Spleen (tissue), 11 donors: ENCODE results near the gene FASTKD1. TPM values are rescaled to one million over a fixed set of nuclear protein-coding genes. Genes with fewer than 3 reads are reported as not detected.
"Not testable (repeated sequence)": the region's sequence is repeated elsewhere in the genome, so short reads cannot be mapped to it uniquely, and the experiment has no call there.

Experiments
- DNase-seq: peaks from one replicate; pipeline ENCODE4 v3.0.0-alpha.2; 2020
- H3K27ac ChIP-seq, 8 donors: fragments of 200-600 bp; sonication (generic) in 7 of 8; 1 replicate in 4 of 8; 2 replicates in 4 of 8; pipeline versions ENCODE4 v1.5.0 to v1.8.0; 2016 to 2021; ENCODE audit warnings: inconsistent platforms in 4 of 8, mild to moderate bottlenecking in 4 of 8, moderate library complexity in 1 of 8
- H3K27me3 ChIP-seq, 7 donors: fragments of 200-600 bp; sonication (generic) in 6 of 7; replicated peaks in 1 of 7; 1 replicate in 4 of 7; 2 replicates in 3 of 7; pipeline versions ENCODE4 v1.5.0 to v1.8.0; 2016 to 2021; ENCODE audit warnings: inconsistent platforms in 3 of 7, mild to moderate bottlenecking in 1 of 7
- H3K36me3 ChIP-seq, 6 donors: fragments of 200-600 bp; sonication (generic) in 5 of 6; 1 replicate in 4 of 6; 2 replicates in 2 of 6; pipeline versions ENCODE4 v1.5.0 to v1.8.0; 2016 to 2021; ENCODE audit warnings: inconsistent platforms in 2 of 6
- H3K4me1 ChIP-seq, 6 donors: fragments of 200-600 bp; sonication (generic) in 5 of 6; 1 replicate in 3 of 6; 2 replicates in 3 of 6; pipeline versions ENCODE4 v1.5.0 to v1.8.0; 2016 to 2021; ENCODE audit warnings: inconsistent platforms in 3 of 6
- H3K4me3 ChIP-seq, 8 donors: fragments of 200-600 bp; sonication (generic) in 7 of 8; 1 replicate in 4 of 8; 2 replicates in 4 of 8; pipeline versions ENCODE4 v1.5.0 to v1.8.0; 2016 to 2021; ENCODE audit warnings: inconsistent platforms in 4 of 8, mild to moderate bottlenecking in 4 of 8, moderate library complexity in 2 of 8
- H3K9me3 ChIP-seq, 8 donors: fragments of 200-600 bp; sonication (generic) in 7 of 8; 1 replicate in 4 of 8; 2 replicates in 4 of 8; pipeline versions ENCODE4 v1.5.0 to v1.8.0; 2016 to 2021; ENCODE audit warnings: inconsistent platforms in 4 of 8
- POLR2A ChIP-seq, 3 donors: fragments of 450-650 bp; IDR thresholded peaks; one replicate each; pipeline ENCODE4 v1.5.1; 2017; ENCODE audit warnings: antibody characterized with exemption in 3 of 3, mild to moderate bottlenecking in 1 of 3
- POLR2AphosphoS5 ChIP-seq, 3 donors: sonication (generic); formaldehyde crosslinking; IDR thresholded peaks; one replicate each; pipeline ENCODE4 v1.5.1; 2017; ENCODE audit warnings: antibody characterized with exemption in 3 of 3
- WGBS, 5 donors: extraction: QIAGEN DNeasy Blood & Tissue Kit in 3 of 5; methylation state at CpG; one replicate each; pipeline versions ENCODE4 v1.1.5 to v1.1.7; 2013 to 2018; 5-methylcytosine and 5-hydroxymethylcytosine counted together
- intact Hi-C: fragments of 100-400 bp; cut with DNase I; formaldehyde crosslinking; loops from one replicate; pipeline ENCODE4 v1.15.0; 2023; ENCODE audit warnings: low total_unique reads
- polyA plus RNA-seq, 3 donors: library from polyadenylated mRNA; stranded (reverse); fragments of 200-250 nt; gene quantifications; one replicate each; pipeline ENCODE4 v1.2.1, GENCODE V29; 2013
- total RNA-seq, 7 donors: library from RNA; depleted of rRNA in 3 of 7; stranded (reverse); fragments of >200 nt in 3 of 7; fragmentation: NEBNext Ultra II Directional in 4 of 7; extraction: Animal tissue kit (Norgen Biotek cat#: 25700) in 4 of 7; gene quantifications; one replicate each; pipeline versions ENCODE4 v1.1.0 to v1.2.1, GENCODE V29; 2016 to 2021
- TF ChIP-seq, protein P1 (sequence below), 11 experiments: fragments of 200-600 bp in 7 of 11; fragments of 450-650 bp in 4 of 11; sonication (generic) in 4 of 11; IDR thresholded peaks in 8 of 11; conservative IDR thresholded peaks in 3 of 11; 1 replicate in 7 of 11; 2 replicates in 4 of 11; pipeline versions ENCODE4 v1.4.0 to v1.8.0; 2016 to 2021; ENCODE audit warnings: antibody characterized with exemption in 11 of 11, inconsistent platforms in 4 of 11, mild to moderate bottlenecking in 1 of 11
- donor health status: healthy with polysubstance abuse.
- donor health status: DM: no; HTN: no; CAD: no; lungs with moderate emphysema.
- donor health status: DM: no; HTN: no; CAD: no.
- donor health status: Bipolar disorder and iron deficiency.
- donor health status: healthy.
- donor health status: DM: no; HTN: no; CAD: no.
- donor health status: DM: yes; HTN: yes; CAD: no.

The FASTKD1 gene
- total and polyA plus RNA-seq, 10 donors: 21.2 to 43.9 (median 28.7) TPM

DNA sequence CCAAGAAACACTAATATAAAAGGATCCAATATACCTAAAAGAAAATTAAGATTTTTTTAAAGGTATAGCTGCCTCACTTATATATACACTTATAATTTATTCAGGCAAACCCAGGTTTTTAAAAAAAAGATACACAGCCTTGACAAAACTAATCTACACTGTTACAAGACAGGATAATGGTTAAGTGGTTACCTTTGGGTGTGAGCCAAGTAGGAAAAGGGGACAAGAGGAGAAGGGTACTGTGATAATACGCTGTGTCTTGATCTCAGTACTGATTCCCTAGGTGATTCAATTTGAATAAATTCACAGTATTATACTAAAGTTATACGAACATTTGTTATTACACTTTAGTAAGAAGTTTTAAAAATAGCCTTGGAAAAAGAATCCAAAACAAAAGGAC lies 33.5 kb downstream of the FASTKD1 start:
- peaks cover 0 to 88% (median 5%) of the 10 kb centered on the region in 6 donors for H3K36me3 ChIP-seq
- 59 to 87% (median 73%) methylated on average over 2 of the region's 2 CpGs for WGBS, 5 donors
- no peak overlapping the region for H3K4me3 ChIP-seq
- no peaks in the 10 kb centered on the region for H3K9me3 ChIP-seq
- TF ChIP-seq POLR2AphosphoS5 (IDR thresholded peaks at IDR 0.05) (no peak), POLR2A (IDR thresholded peaks at IDR 0.05) (no peak)
- TF ChIP-seq, protein P1, sequence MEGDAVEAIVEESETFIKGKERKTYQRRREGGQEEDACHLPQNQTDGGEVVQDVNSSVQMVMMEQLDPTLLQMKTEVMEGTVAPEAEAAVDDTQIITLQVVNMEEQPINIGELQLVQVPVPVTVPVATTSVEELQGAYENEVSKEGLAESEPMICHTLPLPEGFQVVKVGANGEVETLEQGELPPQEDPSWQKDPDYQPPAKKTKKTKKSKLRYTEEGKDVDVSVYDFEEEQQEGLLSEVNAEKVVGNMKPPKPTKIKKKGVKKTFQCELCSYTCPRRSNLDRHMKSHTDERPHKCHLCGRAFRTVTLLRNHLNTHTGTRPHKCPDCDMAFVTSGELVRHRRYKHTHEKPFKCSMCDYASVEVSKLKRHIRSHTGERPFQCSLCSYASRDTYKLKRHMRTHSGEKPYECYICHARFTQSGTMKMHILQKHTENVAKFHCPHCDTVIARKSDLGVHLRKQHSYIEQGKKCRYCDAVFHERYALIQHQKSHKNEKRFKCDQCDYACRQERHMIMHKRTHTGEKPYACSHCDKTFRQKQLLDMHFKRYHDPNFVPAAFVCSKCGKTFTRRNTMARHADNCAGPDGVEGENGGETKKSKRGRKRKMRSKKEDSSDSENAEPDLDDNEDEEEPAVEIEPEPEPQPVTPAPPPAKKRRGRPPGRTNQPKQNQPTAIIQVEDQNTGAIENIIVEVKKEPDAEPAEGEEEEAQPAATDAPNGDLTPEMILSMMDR (IDR thresholded peaks at IDR 0.05 in 8 of 11, conservative IDR thresholded peaks at IDR 0.05 in 3 of 11): no peak
- H3K27me3 ChIP-seq: no peaks in the 10 kb centered on the region
- H3K4me1 ChIP-seq: no peaks in the 10 kb centered on the region
- intact Hi-C loops: no loop called here
- H3K27ac ChIP-seq: no peak overlapping the region
- DNase-seq: no peak

DNA sequence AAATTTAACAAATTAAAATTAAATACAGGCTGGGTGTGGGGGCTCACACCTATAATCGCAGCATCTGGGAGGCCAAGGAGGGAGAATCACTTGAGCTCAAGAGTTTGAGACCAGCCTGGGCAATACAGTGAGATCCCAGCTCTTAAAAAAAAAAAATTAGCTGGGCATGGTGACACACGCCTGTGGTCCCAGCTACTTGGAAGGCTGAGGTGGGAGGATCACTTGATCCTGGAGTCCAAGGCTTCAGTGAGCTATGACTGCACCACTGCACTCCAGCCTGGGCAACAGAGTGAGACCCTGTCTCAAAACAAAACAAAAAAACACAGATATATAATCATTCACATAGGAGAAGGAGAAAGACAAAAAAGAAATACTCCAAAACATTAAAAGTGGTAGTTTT lies 34.2 kb downstream of the FASTKD1 start:
- H3K9me3 ChIP-seq, H3K27ac ChIP-seq, intact Hi-C loops, H3K27me3 ChIP-seq, H3K4me3 ChIP-seq, DNase-seq, H3K4me1 ChIP-seq: not testable (repeated sequence)
- 95 to 97% (median 96%) methylated on average over 2 of the region's 2 CpGs for WGBS, 5 donors
- peaks cover 0 to 88% (median 4%) of the 10 kb centered on the region in 6 donors for H3K36me3 ChIP-seq

DNA sequence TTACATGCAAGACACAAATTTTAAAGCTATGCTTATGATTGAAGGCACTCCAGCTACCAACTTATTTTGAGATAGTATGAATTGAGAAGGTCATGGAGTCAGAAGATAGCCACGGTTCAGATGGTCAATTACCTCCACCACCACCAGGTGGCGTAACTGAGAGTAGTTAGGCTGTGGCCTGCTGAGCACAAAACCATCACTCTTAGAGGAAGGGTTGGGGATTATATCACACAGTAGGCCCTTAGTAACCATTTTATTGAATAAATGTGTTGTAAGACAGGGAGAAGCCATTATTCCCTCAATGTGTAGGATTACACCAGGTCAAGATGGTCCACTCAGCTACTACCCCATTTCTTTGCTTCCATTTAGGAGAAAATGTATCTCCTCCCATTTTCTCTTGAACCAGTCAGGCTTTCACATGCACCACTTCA lies 45.4 kb downstream of the FASTKD1 start:
- Histone ChIP-seq H3K4me3 (no peak overlapping the region), H3K4me1 (no peaks in the 10 kb centered on the region), H3K27ac (no peak overlapping the region), H3K9me3 (no peaks in the 10 kb centered on the region), H3K36me3 (peaks cover 0 to 45% (median 3%) of the 10 kb centered on the region in 6 donors), H3K27me3 (no peaks in the 10 kb centered on the region)
- no peak for TF ChIP-seq POLR2A (IDR thresholded peaks at IDR 0.05)
- TF ChIP-seq POLR2AphosphoS5 (IDR thresholded peaks at IDR 0.05): no peak
- TF ChIP-seq, protein P1 (IDR thresholded peaks at IDR 0.05 in 8 of 11, conservative IDR thresholded peaks at IDR 0.05 in 3 of 11): peak; percentile 46 to 86 (median 75)
- DNase-seq: peak; percentile 81
- intact Hi-C loops: loop anchor here (10.0 kb wide), 1 partner anchor 397 kb away; no protein-coding TSS in a partner anchor
- WGBS, 5 donors: 4 to 10% (median 10%) methylated on average over 2 of the region's 2 CpGs

DNA sequence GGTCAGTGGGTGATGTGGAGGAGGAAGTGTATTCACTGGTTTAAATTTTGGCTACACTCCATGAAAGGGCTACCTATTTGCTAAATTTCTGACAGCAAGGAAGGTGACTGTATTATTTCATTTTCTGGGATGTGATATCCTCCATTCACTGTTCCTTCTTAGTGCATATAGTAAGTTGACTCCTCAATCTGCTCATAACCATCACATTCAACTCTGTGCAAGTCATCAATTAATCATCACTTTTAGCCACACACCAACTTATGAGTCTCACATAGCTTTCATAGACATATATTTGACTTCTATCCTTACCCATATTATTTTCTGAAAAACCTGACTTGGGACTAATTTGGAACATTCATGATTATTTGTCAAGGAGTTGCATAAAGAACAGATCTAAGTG lies 47.2 kb downstream of the FASTKD1 start:
- Histone ChIP-seq H3K4me3 (no peak overlapping the region), H3K4me1 (no peaks in the 10 kb centered on the region), H3K27me3 (no peaks in the 10 kb centered on the region), H3K9me3 (no peaks in the 10 kb centered on the region), H3K27ac (no peak overlapping the region), H3K36me3 (peaks cover 0 to 42% (median 3%) of the 10 kb centered on the region in 6 donors)
- TF ChIP-seq POLR2A (IDR thresholded peaks at IDR 0.05) (no peak), POLR2AphosphoS5 (IDR thresholded peaks at IDR 0.05) (no peak)
- TF ChIP-seq, protein P1 (IDR thresholded peaks at IDR 0.05 in 8 of 11, conservative IDR thresholded peaks at IDR 0.05 in 3 of 11): no peak
- intact Hi-C loops: loop anchor here (10.0 kb wide), 1 partner anchor 398 kb away; no protein-coding TSS in a partner anchor
- DNase-seq: no peak

DNA sequence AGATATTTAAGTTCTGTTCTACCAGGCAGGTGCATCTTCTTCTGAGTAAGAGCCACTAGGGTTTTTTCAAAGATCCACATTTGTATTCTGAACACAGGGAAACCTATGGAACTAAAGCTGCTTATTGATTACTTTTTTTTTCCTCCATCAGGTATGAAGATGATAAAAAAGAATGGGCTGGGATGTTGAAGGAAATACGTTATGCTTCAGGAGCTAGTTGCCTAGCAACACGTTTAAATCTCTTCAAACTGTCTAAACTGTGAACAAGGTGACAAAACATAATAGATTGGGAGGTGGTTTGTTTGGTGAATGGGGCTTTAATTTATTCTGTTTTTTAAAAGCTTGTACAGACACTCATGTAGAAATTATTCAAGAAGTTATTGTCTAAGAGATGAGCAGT lies 48.2 kb downstream of the FASTKD1 start:
- 76 to 90% (median 84%) methylated on average over 2 of the region's 2 CpGs for WGBS, 5 donors
- DNase-seq: no peak
- Histone ChIP-seq H3K36me3 (peaks cover 0 to 32% (median 3%) of the 10 kb centered on the region in 6 donors), H3K4me3 (no peak overlapping the region), H3K9me3 (no peaks in the 10 kb centered on the region), H3K27me3 (no peaks in the 10 kb centered on the region), H3K27ac (no peak overlapping the region), H3K4me1 (no peaks in the 10 kb centered on the region)
- intact Hi-C loops: loop anchor here (10.0 kb wide), 1 partner anchor 399 kb away; no protein-coding TSS in a partner anchor
- TF ChIP-seq POLR2A (IDR thresholded peaks at IDR 0.05) (no peak), POLR2AphosphoS5 (IDR thresholded peaks at IDR 0.05) (no peak)
- TF ChIP-seq, protein P1 (IDR thresholded peaks at IDR 0.05 in 8 of 11, conservative IDR thresholded peaks at IDR 0.05 in 3 of 11): no peak
